ENCODE results near the gene CPN2.

CPN2 gene

GRCh38 chr3:194373899-194374298, 22.8 kb upstream of the CPN2 start:
- no peaks in the 10 kb centered on the region for H3K36me3 ChIP-seq (ENCODE audit: control insufficient read depth, insufficient read depth, low read length)
- H3K4me2 ChIP-seq (ENCODE audit: low read length) = no peak overlapping the region
- no peak for TF ChIP-seq CTCF (IDR thresholded peaks at IDR 0.05)
- no peak overlapping the region for H3K27ac ChIP-seq
- H3K4me3 ChIP-seq (ENCODE audit: low read depth, low read length) = no peak overlapping the region
- H3K4me1 ChIP-seq = no peaks in the 10 kb centered on the region
- no peaks in the 10 kb centered on the region for H3K79me2 ChIP-seq
- no peak overlapping the region for H3K9ac ChIP-seq
- no peaks in the 10 kb centered on the region for H3K9me3 ChIP-seq (ENCODE audit: control insufficient read depth, low read length)
- H3K27me3 ChIP-seq (ENCODE audit: control insufficient read depth, insufficient read depth, low read length) = no peaks in the 10 kb centered on the region
- no peak overlapping the region for H2AFZ ChIP-seq

GRCh38 chr3:194373028-194373427, 21.9 kb upstream of the CPN2 start:
- H3K9ac ChIP-seq = no peak overlapping the region
- no peaks in the 10 kb centered on the region for H3K27me3 ChIP-seq (ENCODE audit: control insufficient read depth, insufficient read depth, low read length)
- H3K4me2 ChIP-seq (ENCODE audit: low read length) = no peak overlapping the region
- no peaks in the 10 kb centered on the region for H3K9me3 ChIP-seq (ENCODE audit: control insufficient read depth, low read length)
- H3K4me3 ChIP-seq (ENCODE audit: low read depth, low read length) = no peak overlapping the region
- H2AFZ ChIP-seq = no peak overlapping the region
- H3K79me2 ChIP-seq = no peaks in the 10 kb centered on the region
- no peaks in the 10 kb centered on the region for H3K36me3 ChIP-seq (ENCODE audit: control insufficient read depth, insufficient read depth, low read length)
- no peak overlapping the region for H3K27ac ChIP-seq
- H3K4me1 ChIP-seq = no peaks in the 10 kb centered on the region
- TF ChIP-seq CTCF (IDR thresholded peaks at IDR 0.05) = no peak

- no peak overlapping the region for H3K4me3 ChIP-seq (ENCODE audit: low read depth, low read length)
- no peaks in the 10 kb centered on the region for H3K9me3 ChIP-seq (ENCODE audit: control insufficient read depth, low read length)
- H3K4me1 ChIP-seq = no peaks in the 10 kb centered on the region
- H3K36me3 ChIP-seq (ENCODE audit: control insufficient read depth, insufficient read depth, low read length) = no peaks in the 10 kb centered on the region
- H3K4me2 ChIP-seq (ENCODE audit: low read length) = no peak overlapping the region
- TF ChIP-seq CTCF (IDR thresholded peaks at IDR 0.05) = no peak
- no peak overlapping the region for H3K9ac ChIP-seq
- H3K27ac ChIP-seq = no peak overlapping the region
- no peak overlapping the region for H2AFZ ChIP-seq
- H3K27me3 ChIP-seq (ENCODE audit: control insufficient read depth, insufficient read depth, low read length) = no peaks in the 10 kb centered on the region
- no peaks in the 10 kb centered on the region for H3K79me2 ChIP-seq
These were observed 19.6 kb upstream of the CPN2 start for GRCh38 chr3:194370753-194371152.

- H3K9ac ChIP-seq = no peak within 1 kb of the TSS
- H3K27ac ChIP-seq = no peak within 1 kb of the TSS
- no peaks in the 10 kb centered on the region for H3K4me1 ChIP-seq
- no peaks in the 10 kb centered on the region for H3K36me3 ChIP-seq (ENCODE audit: control insufficient read depth, insufficient read depth, low read length)
- H3K4me3 ChIP-seq (ENCODE audit: low read depth, low read length) = no peak within 1 kb of the TSS
- H2AFZ ChIP-seq = no peak within 1 kb of the TSS
- H3K9me3 ChIP-seq (ENCODE audit: control insufficient read depth, low read length) = no peaks in the 10 kb centered on the region
- H3K27me3 ChIP-seq (ENCODE audit: control insufficient read depth, insufficient read depth, low read length) = no peaks in the 10 kb centered on the region
- no peak within 1 kb of the TSS for H3K4me2 ChIP-seq (ENCODE audit: low read length)
- H3K79me2 ChIP-seq = no peaks in the 10 kb centered on the region
- no peak for TF ChIP-seq CTCF (IDR thresholded peaks at IDR 0.05)
These were observed 18.6 kb upstream of the CPN2 start, which contains the start of gene LRRC15 for GRCh38 chr3:194369522-194370279. Gene LRRC15, minus strand, starts transcription at chr3:194369743. Its CDS starts 8,700 bp downstream, at chr3:194361043.

- Histone ChIP-seq H3K4me3 (ENCODE audit: low read depth, low read length) (no peak overlapping the region), H3K36me3 (ENCODE audit: control insufficient read depth, insufficient read depth, low read length) (no peaks in the 10 kb centered on the region), H3K9me3 (ENCODE audit: control insufficient read depth, low read length) (no peaks in the 10 kb centered on the region), H3K9ac (no peak overlapping the region), H2AFZ (no peak overlapping the region), H3K79me2 (no peaks in the 10 kb centered on the region), H3K4me1 (no peaks in the 10 kb centered on the region), H3K27ac (no peak overlapping the region), H3K27me3 (ENCODE audit: control insufficient read depth, insufficient read depth, low read length) (no peaks in the 10 kb centered on the region), H3K4me2 (ENCODE audit: low read length) (no peak overlapping the region)
- no peak for TF ChIP-seq CTCF (IDR thresholded peaks at IDR 0.05)
These were observed 17.8 kb upstream of the CPN2 start for GRCh38 chr3:194368918-194369317.

All from parathyroid adenoma (tissue), 2 donors.